NCI-H1436 treated with DMSO at 0.1 percent for 48 hours (cell line): ENCODE data around the gene FAM120C.

Experiments
- DNase-seq: peaks from one replicate; lab custom pipeline; 2025; lab: John Stamatoyannopoulos, UW

Gene FAM120C, protein sequence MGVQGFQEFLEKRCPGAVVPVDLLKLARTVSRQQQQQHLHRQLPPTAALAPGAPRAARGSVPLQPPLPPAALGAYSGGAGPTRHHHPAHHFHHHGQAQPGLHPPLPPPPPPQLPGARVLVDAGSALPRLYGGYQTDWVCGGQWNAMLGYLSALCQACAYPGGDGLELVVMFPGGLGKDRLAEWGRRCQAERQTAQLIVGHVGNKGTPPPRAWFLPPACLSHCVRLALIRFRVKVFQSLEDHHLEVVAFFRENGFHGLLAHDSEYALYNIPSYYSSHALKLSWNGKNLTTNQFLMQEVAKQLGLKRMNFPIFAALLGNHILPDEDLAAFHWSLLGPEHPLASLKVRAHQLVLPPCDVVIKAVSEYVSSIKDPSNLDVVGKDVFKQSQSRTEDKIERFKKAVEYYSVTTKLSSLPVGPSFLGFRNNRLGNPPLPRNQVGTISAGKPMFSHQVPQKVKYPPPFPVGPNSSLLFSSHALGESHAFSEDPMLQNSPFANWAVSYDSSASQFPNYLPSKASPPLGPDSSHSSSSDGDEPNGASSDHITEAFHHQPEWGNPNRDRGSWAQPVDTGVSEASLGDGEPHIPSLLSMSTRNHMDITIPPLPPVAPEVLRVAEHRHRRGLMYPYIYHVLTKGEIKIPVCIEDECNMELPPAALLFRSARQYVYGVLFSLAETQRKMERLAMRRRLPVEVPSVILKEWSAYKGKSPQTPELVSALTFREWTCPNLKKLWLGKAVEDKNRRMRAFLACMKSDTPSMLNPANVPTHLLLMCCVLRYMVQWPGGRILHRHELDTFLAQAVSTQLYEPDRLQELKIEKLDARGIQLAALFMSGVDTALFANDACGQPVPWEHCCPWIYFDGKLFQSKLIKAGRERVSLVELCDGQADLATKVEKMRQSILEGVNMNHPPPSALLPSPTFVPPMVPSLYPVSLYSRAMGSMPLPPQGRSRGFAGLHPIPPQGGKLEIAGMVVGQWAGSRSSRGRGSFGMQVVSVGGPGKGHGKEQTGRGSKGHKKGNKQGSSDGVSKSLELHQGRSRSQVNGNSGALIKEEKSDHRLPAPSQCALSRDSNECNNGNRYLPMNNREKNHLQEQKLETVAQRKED

DNA sequence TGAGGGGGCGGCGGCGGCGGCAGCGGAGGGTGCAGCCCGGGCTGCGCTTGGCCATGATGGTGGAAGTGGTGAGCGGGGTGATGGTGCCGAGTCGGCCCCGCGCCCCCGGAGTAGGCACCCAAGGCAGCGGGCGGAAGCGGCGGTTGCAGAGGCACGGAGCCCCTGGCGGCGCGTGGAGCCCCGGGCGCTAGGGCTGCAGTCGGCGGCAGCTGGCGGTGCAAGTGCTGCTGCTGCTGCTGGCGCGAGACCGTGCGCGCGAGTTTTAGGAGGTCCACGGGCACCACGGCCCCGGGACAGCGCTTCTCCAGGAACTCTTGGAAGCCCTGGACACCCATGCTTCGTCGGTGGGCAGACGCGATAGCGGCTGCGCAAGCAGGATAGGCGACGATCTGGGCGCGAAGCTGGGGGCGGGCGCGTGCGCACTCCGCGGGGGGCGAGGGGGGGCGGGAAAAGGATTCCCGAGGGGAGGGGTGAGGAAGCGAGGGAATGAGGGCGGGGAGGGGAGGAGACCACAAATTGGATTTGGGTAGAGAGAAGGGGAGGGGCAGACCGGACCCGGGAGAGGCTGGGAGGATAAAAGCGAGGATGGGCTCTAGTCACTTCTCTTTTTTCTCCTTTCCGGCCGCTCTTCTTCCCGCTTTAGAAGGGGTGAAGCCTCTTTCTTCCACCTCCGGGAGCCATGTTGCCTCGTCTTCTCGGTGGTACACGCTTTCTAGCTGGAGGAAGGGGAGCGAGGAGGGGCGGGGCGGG, at the start of gene FAM120C:
FAM120C (minus strand) TSS at position 391 of the 750 bp plus-strand sequence; CDS start at position 335, 56 bp downstream.
- peak; percentile 56 for DNase-seq

DNA sequence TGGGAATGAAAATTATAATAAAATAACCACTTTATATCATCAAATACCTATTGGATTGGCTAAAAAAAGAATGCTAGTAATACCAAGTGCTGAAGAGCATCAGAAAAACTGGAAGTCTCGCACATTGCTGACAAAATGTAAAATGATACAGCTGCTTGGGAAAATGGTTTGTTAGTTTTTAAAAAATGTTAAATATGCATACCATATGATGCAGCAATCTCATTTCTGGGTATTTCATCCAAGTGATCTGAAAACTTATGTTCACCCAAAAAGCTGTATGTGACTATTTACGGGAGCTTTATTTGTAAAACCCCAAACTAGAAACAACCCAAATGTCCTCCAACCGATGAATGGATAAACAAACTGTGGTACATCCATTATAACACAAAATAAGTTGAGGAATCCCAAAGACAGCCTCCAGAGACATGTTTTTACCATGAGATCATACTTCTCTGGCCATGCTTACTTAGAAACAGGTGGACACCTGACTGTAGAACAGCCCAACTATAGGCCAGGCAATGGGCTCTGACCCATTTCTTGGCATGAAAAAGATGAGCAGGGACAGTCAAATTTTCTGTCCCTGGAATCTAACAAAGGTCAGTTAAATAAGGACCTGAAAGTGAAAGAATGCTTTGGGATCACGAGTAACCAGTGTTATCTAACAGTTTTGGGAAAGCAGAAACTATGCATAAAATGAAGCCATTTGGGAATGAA, 47.5 kb upstream of the FAM120C start:
- DNase-seq = no peak

DNA sequence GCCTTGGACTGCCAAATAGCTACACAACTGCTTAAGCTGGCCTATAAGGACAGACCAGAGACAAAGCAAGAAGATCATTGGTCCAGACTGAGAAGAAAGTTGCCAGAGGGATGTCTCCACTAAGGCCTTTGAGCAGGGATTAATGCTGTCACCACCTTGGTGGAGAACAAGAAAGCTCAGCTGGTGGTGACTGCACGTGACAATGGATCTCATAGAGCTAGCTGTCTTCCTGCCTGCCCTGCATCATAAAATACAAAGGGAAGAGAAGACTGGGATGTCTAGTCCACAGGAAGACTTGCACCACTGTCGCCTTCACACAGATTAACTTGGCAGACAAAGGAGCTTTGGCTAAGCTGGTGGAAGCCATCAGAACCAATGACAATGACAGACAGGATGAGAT, 40.5 kb upstream of the FAM120C start:
- no peak for DNase-seq

DNA sequence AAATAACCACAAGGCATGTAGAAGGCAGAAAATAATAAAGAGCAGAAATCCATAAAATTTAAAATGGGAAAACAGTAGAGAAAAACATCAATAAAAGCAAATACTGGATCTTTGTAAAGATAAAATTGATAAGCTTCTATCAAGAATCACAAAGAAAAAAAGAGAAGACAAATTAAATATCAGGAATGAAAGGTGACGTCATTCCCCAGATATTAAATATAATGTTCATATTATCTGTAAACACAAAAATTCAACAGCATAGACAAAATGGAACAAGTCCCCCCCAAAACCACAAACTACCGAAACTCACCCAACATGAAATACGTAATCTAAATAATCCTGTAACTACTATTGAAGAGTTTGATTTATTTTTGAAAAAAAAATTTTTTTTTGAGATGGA, 30.5 kb upstream of the FAM120C start:
- DNase-seq = no peak

DNA sequence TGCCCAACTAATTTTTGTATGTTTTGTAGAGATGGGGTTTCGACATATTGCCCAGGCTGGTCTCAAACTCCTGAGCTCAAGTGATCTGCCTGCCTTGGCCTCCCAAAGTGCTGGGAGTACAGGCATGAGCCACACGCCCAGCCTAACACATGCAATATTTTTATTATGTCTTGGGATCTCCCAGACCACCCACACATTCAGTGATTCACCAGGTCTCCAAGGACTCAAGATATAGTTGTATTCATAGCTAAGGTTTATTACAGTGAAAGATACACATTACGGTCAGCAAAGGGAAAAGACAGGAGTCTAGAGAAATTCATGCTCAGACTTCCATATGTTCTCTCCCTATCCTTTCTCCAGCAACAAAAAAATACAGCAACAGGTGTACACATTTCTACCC, 25.5 kb upstream of the FAM120C start:
- no peak for DNase-seq

DNA sequence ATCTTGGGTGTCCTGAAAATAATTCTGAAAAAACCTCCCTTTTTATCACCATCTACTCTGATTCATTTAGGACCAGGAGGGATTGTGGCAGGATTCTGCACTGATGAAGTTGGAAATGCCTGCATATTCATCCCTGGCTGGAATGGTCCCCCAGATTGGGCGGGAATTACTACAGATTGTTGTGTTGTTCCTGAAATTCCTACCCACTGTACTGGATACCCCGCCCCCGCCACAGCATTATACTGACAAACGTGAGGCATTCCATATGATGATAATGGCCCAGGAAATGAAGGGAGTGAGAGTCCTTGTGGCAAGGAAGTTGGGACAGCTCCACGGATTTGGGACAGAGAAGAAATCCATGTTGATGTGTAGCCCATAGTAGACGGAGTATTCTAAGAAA, 15.2 kb upstream of the FAM120C start:
- no peak for DNase-seq

DNA sequence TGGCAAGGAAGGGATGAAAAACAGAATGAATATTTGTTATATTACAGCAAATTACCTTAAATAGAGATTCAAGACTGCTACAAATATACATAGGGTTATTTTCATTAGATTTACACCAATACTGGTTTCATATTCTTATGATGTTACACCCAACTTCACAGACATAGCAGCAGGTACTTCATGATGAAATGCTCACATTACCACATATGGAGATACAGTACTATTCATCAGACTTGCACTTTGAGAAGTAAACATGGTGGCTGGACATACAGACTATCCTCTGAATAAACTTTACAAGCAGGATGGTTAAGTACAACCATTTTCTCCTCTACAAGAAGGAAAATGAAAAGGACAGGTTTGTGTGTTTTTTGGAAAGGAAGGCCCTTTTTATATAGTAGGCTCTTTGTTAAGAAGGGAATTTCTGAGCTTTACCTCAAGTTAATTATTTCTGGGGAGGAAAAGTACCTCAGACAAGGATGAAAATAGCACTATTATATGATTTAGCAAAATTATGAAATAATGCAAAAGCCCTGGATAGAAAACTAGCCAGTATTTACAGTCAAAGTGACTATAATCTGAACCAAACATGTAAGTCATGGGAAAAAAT, 12.0 kb upstream of the FAM120C start:
- DNase-seq = no peak

DNA sequence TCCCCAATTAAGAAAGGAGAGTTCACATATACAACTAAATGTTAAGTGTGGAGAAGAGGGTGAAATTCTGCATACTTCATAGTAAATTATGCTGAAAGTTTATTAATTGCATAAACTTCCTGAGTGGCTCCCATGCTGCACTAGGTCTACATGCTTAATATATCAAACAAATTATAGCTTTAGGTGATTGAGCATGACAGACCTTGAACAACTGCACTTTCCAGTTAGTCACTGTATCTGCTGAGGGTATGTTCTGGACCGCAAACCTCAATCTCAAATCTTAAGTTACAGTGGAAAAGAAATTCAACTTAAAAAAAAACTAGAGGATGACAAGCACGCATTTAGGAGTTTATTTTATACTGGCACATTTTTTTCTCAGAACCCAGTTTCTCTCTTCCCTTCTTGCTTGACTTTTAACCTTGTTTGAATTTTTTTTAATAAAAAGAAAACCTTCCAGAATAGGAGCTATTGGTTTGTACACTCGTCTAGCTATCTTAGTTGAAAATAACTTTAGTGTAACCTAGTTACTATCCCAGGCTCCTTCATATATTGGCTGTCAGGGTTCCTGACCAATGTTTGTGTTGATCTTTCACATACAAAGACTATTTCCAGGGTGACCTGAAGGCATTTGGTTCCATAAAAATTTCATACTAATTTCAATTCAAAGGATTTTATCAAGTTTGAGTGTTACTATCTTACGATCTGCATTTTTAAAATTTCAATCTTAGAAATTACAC, 10.2 kb upstream of the FAM120C start:
- no peak for DNase-seq

DNA sequence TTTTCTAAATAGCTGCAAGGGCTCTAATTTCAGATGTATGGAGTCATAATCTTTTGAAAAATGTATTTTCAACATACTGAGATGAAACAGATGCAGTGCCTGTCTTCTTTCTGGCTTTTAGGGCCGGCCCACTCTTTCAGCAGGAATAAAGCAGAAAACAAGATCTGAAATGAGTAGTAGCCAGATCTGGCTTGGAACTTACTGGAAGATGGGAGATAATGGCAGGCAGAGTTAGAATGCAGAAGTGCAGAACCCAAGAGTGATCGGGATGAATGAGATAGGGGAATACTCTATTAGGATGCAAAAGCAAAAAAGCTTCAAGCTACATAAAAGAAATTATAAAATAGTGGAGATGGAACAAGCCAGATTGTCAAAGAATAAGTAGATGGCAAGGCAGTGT, 1.4 kb upstream of the FAM120C start:
- no peak for DNase-seq

DNA sequence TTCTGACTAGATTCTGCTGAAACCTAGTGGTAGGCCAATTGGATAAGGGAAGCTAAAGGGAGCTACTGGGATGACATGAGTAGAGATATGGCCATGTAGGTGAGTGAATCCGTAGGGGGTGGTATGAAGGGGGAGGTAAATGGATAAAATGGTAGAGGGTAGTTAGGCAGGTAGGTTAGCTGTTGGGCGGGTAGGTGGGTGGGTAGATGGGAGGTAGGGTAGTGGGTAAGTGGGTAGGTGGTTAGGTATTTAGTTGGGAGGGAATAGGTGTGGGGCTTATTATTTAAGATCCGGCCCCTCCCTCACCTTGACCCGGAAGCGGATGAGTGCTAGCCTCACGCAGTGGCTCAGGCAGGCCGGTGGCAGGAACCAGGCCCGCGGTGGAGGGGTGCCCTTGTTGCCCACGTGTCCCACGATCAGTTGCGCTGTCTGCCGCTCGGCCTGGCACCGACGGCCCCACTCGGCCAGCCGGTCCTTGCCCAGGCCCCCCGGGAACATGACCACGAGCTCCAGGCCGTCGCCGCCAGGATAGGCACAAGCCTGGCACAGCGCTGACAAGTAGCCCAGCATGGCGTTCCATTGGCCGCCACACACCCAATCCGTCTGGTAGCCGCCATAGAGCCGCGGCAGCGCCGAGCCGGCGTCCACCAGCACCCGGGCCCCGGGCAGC, 725 bp downstream of the FAM120C start:
- peak; percentile 6 for DNase-seq

DNA sequence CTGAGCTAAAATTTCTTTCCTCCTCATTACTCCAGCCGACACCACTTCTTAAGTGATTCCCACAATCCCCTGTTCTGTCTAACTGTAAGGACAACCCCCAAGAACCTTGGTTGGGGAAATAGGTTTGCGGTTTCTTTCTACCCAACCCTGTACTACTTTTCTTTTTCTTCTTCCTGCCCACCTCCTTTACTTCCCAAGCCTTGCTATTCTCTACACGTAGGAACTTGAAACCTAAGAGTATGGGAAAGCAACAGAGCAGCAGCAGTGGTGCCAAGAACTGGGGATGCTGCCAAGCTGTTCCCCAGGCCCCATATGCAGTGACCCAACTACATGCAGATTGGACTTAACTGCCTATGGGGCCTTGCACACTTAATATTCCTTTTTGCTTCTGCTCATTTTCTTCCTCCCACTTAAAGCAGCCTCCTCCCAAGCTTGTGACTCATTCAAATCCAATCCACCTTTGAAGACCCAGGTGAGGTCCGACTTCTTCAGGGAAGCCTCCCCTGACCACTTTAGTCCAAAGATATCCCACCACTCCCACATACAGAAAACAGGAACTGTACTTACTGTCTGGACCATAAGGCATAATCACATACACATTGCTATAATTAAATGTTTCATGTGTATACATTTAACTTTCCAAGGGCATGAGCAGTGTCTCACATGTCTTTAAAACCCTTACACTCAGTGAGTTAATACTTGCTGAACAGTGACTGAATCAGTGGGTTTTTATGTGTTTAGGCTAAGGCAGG, 1.7 kb downstream of the FAM120C start:
- DNase-seq = no peak

DNA sequence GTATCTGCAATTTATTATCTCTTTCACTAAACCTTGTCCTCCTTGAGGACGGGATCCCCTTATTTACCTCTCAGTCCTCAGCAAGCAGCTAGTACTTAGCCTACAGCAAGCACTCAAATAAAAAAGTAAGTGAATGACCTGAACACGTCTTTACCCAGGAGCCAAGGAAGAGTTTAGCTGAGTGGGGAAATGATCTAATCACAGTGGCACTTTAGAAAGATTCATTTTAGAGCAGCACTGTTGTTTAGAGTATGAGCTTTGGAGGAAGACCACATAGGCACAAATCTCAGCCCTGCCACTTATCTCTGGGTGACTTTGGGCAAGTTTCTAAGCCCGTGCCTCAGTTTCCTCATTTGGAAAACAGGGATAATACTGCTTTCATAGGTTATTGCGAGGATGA, 2.7 kb downstream of the FAM120C start:
- no peak for DNase-seq

DNA sequence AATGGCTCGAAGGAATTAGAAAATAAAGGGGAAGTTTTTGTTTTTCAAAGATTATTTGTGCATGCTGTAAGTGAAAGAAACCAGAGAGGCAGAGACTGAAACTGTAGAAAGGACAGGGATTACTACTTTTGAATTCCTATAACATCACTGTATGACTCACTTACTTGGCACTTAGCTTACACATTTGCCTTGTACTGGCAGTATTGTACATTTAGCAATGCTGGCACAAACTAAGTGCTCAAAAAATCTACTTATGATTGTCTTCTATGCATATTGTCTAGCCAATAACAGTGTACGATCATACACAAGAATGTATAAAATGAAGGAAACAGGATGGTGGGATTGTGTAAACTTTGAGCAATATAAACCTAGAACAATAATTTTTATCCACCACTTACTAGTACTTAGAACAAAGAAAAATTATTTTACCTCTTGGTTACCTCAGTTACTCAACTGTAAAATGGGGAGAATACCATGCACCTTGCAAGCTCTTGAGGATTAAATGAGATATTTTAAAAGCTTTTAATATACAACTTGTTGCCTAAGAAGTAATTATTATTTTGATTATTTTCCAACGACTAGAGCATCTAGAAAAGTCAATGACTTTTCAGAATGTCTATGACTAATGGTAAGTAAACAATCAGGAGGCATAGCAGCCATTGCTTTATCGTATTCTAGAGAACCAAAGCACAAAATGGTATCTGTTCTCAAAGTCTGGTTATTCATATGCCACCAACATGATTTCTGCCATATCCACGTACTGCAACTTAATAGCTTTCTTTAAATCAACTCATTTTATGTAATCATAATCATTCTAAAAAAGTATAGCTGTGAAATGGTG, 4.7 kb downstream of the FAM120C start:
- DNase-seq = no peak

DNA sequence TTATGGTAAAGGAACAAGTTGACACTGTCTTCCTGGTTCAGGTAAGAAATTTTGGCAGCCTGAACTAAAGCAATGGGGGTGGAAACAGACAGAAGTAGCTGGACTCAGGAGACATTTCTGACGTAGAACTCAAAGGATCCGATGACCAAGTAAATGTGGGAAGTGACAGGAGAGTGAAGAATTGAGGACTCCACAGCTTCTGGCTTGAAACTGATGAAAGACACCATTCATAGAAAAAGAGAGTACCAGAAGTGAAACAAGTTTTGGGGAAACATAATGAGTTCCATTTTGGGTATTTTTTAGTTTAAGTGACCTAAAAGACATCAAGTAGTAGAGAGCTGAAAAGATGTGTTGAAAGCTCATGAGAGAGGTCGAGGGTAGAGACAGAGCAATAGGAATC, 5.7 kb downstream of the FAM120C start:
- no peak for DNase-seq

DNA sequence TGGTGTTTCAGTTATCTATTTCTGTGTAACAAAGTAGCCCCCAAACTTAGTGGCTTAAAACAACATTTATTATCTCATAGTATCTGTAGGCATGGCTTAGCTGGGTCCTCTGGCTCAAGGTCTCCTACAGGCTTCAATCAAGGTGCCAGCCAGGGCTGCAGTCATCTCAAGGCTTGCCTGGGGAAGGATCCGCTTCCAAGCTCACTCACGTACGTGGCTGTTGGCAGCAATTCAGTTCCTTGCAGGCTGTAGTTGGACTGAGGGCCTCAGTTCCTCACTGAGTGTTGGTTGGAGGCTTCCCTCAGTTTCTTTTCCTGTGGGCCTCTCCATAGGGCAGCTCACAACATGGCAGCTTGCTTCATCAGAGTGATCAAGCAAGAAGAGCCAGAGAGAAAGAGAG, 9.3 kb downstream of the FAM120C start:
- no peak for DNase-seq

DNA sequence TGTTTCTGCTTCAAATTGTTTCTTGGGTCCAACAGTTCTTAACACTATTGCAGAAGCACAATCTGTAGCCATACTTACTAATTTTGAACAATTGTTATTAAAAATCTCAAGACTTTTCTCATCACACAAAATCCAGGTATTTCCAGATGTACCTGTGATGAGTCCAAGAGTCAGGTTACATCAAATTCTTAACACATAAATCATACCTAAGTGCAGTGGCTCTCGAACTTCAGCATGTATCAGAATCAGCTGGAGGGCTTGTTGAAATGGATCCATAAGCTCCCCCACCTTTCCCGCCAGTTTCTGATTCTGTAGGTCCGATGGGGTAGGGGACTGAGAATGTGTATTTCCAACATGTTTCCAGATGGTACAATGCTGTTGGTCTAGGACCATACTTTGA, 10.6 kb downstream of the FAM120C start:
- DNase-seq = no peak

DNA sequence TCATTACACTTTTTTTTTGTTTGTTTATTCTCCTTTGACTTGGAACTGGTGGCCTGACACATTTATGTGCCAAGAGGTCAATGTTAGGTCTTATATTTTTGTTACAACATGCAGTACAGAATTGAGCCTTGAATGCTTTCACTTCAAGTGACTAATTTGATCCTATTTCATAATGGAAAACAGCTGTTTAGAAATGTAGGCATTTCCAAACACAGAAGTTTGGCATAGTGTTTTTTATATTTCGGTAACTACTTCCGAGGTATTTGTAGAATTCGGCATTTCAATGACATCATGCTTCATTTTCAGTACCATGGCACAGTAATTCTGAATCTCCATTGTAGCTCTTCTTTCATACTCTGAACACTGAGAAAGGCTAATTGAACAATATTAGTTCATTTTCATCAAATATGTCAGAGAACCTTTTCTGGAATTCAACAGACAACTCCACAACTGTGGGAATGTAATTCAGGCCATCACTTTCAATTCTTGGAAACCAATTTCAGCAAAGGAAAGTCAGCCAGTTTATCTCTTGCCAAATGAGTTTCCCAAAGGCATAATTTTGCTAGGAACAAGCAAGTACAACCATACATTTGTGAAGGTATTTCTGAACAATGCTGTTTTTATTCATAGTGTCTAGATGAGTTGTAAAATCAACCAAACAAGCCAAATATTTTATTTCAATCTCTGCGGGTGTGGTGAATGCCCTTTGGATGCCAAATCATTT, 11.4 kb downstream of the FAM120C start:
- DNase-seq = no peak
